Subcutaneous adipose tissue (tissue), 4 donors: ENCODE data around the gene ZNF527. TPM values are rescaled to one million over a fixed set of nuclear protein-coding genes. Genes with fewer than 3 reads are reported as not detected.

ENCODE experiments used
- CTCF ChIP-seq: fragments of 450-650 bp; IDR thresholded peaks from one replicate; pipeline ENCODE4 v1.5.1; 2016; ENCODE audit warnings: low read depth, mild to moderate bottlenecking, control low read depth, antibody characterized with exemption, moderate library complexity
- total RNA-seq, 4 donors: library from RNA; depleted of rRNA; stranded (reverse); fragments of >200 nt; gene quantifications; one replicate each; pipeline ENCODE4 v1.1.0, GENCODE V29; 2016

The ZNF527 gene
- total RNA-seq, 4 donors from 2014 or later: 4.2 to 6.3 (median 5.3) TPM

- no peak for TF ChIP-seq CTCF
These were observed 22.8 kb upstream of the ZNF527 start for GRCh38 chr19:37348060-37348459.

DNA sequence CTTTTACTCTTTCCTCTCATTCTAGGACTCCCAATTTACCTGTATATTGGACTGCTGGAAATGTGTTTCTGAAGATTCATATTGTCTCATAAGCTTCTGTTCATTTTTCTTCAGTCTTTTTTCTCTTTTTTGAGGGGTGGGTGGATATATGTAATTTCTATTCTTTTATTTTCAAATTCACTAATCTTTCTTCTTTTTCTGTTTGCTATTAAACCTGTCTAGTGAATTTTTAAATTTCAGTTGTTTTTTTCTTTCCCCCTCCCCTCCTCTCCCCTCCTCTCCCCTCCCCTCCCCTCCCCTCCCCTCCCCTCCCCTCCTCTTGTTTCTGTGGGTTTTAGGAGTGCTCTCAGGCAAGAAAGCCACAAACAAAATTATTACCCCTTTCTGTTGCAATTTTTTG is 16.9 kb upstream of the ZNF527 start:
- TF ChIP-seq CTCF: no peak

DNA sequence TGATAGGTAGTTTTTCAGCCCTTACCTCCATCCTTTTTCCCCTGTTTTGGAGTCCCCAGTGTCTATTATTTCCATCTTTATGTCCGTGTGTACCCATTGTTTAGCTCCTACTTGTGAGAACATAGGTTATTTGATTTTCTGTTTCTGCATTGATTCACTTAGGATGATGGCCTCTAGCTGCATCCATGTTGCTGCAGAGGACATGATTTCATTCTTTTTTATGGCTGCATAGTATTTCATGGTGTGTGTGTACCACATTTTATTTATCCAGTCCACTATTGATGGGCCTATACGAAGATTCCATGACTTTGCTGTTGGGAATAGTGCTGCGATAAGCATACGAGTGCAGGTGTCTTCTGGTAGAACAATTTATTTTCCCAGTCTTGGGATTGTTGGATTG is 15.0 kb upstream of the ZNF527 start:
- no peak for TF ChIP-seq CTCF

DNA sequence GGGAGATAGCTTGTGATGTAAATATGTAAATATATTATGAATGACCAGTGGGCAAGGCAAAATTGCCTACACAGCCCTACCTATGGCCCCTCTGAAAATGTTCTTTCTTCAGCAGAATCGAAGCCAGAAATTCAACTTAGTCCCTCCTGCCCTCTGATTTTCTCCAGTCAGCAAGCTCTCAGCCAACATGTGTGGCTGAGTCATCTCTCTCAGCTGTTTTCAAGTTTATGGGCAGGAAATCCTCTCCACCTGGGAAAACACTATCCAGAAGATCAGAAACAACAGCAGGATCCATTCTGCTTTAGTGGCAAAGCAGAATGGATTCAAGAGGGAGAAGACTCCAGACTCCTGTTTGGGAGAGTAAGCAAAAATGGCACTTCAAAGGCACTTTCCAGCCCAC is 8.9 kb upstream of the ZNF527 start:
- no peak for TF ChIP-seq CTCF

DNA sequence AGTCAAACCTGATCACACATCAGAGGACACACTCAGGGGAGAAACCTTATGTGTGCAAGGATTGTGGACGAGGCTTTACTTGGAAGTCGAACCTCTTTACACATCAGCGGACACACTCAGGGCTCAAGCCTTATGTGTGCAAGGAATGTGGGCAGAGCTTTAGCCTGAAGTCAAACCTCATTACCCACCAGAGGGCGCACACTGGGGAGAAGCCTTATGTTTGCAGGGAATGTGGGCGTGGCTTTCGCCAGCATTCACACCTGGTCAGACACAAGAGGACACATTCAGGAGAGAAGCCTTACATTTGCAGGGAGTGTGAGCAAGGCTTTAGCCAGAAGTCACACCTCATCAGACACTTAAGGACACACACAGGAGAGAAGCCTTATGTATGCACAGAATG is 8.2 kb upstream of the ZNF527 start:
- no peak for TF ChIP-seq CTCF

GRCh38 chr19:37389234-37389633 is 18.3 kb downstream of the ZNF527 start:
- no peak for TF ChIP-seq CTCF

- no peak for TF ChIP-seq CTCF
These were observed 30.2 kb downstream of the ZNF527 start for GRCh38 chr19:37401078-37401477.
